ENCODE results near the gene GJA4.

- no peak for TF ChIP-seq EZH2 (IDR thresholded peaks at IDR 0.05; ENCODE audit: borderline replicate concordance, low read depth, low read length, severe bottlenecking)
- TF ChIP-seq CTCF (IDR thresholded peaks at IDR 0.05; ENCODE audit: borderline replicate concordance, extremely low read depth, low read length, poor library complexity, severe bottlenecking) = no peak
Observed at GRCh38 chr1:34763142-34763781, 29.5 kb upstream of the GJA4 start.

Measured in DND-41 (cell line).